ENCODE measurements around the gene ZNF516.

The ZNF516 gene

GRCh38 chr18:76433788-76434187, 61.3 kb downstream of the ZNF516 start:
- Histone ChIP-seq H3K27me3 (ENCODE audit: insufficient read depth, poor library complexity, severe bottlenecking) (no peaks in the 10 kb centered on the region), H3K4me3 (ENCODE audit: severe bottlenecking) (no peak overlapping the region), H3K4me1 (ENCODE audit: insufficient read depth, poor library complexity, severe bottlenecking) (no peaks in the 10 kb centered on the region), H3K9me3 (ENCODE audit: severe bottlenecking) (no peaks in the 10 kb centered on the region), H3K36me3 (ENCODE audit: low read depth) (peaks cover 20% of the 10 kb centered on the region), H3K27ac (ENCODE audit: poor library complexity, severe bottlenecking) (no peak overlapping the region)
- TF ChIP-seq CTCF (IDR thresholded peaks at IDR 0.05; ENCODE audit: poor library complexity, severe bottlenecking), result no peak
- ATAC-seq (ENCODE audit: low read depth) (no peak), DNase-seq (ENCODE audit: low spot score) (no peak)

GRCh38 chr18:76432970-76433767, 61.9 kb downstream of the ZNF516 start:
- Histone ChIP-seq H3K4me3 (ENCODE audit: severe bottlenecking) (no peak overlapping the region), H3K27me3 (ENCODE audit: insufficient read depth, poor library complexity, severe bottlenecking) (no peaks in the 10 kb centered on the region), H3K36me3 (ENCODE audit: low read depth) (peaks cover 14% of the 10 kb centered on the region), H3K27ac (ENCODE audit: poor library complexity, severe bottlenecking) (no peak overlapping the region), H3K4me1 (ENCODE audit: insufficient read depth, poor library complexity, severe bottlenecking) (no peaks in the 10 kb centered on the region), H3K9me3 (ENCODE audit: severe bottlenecking) (no peaks in the 10 kb centered on the region)
- no peak for ATAC-seq (ENCODE audit: low read depth)
- DNase-seq (ENCODE audit: low spot score), result no peak
- no peak for TF ChIP-seq CTCF (IDR thresholded peaks at IDR 0.05; ENCODE audit: poor library complexity, severe bottlenecking)

DNA sequence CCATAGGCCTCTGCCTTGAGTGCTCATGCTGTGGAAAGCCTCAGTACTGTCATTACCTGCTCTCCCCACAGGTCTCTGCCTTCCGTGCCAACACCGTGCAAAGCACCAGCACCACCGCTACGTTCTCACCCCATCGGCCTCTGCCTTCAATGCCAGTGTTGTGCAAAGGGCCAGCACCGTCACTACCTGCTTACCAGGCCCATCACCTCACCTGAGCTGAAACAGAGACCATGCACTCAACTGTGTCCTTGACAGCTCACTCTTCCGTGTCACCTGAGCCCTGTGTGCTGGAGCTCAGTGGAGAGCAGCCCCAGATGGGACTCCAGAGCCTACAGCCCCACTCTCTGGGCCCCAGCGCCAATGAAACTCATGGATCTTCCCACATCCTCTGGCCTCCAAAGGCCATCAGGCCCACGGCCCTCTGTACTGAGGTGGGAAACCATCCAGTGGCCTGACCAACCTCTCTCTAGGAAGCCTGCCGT, 62.7 kb downstream of the ZNF516 start:
- no peak for DNase-seq (ENCODE audit: low spot score)

GRCh38 chr18:76431437-76432273, 63.4 kb downstream of the ZNF516 start:
- TF ChIP-seq CTCF (IDR thresholded peaks at IDR 0.05; ENCODE audit: poor library complexity, severe bottlenecking), result no peak
- DNase-seq (ENCODE audit: low spot score) (no peak), ATAC-seq (ENCODE audit: low read depth) (no peak)
- Histone ChIP-seq H3K4me1 (ENCODE audit: insufficient read depth, poor library complexity, severe bottlenecking) (no peaks in the 10 kb centered on the region), H3K27me3 (ENCODE audit: insufficient read depth, poor library complexity, severe bottlenecking) (no peaks in the 10 kb centered on the region), H3K27ac (ENCODE audit: poor library complexity, severe bottlenecking) (no peak overlapping the region), H3K4me3 (ENCODE audit: severe bottlenecking) (no peak overlapping the region), H3K9me3 (ENCODE audit: severe bottlenecking) (no peaks in the 10 kb centered on the region), H3K36me3 (ENCODE audit: low read depth) (peaks cover 7% of the 10 kb centered on the region)

More for the DNA sequence above, 62.7 kb downstream of the ZNF516 start:
- H3K4me1 ChIP-seq (ENCODE audit: insufficient read depth, poor library complexity, severe bottlenecking), result no peaks in the 10 kb centered on the region
- peaks cover 7% of the 10 kb centered on the region for H3K36me3 ChIP-seq (ENCODE audit: low read depth)
- H3K4me3 ChIP-seq (ENCODE audit: severe bottlenecking), result no peak overlapping the region
- TF ChIP-seq CTCF (IDR thresholded peaks at IDR 0.05; ENCODE audit: poor library complexity, severe bottlenecking), result no peak
- no peak overlapping the region for H3K27ac ChIP-seq (ENCODE audit: poor library complexity, severe bottlenecking)
- H3K27me3 ChIP-seq (ENCODE audit: insufficient read depth, poor library complexity, severe bottlenecking), result no peaks in the 10 kb centered on the region
- no peak for ATAC-seq (ENCODE audit: low read depth)
- H3K9me3 ChIP-seq (ENCODE audit: severe bottlenecking), result no peaks in the 10 kb centered on the region

Data from RWPE2 (cell line).